SJCRH30 (cell line): ENCODE data around the gene PXK. TPM values are rescaled to one million over a fixed set of nuclear protein-coding genes. Genes with fewer than 3 reads are reported as not detected.
"Not testable (repeated sequence)": the region's sequence is repeated elsewhere in the genome, so short reads cannot be mapped to it uniquely, and the experiment has no call there.

Source experiments
- DNase-seq, 2 experiments: peaks; one replicate each; pipeline ENCODE4 v3.0.0-alpha.2; 2015 to 2020
- H3K27ac ChIP-seq: fragments of 250-450 bp; sonication (Bioruptor Pico); 2 replicates; pipeline ENCODE4 v1.5.1; 2020; ENCODE audit warnings: mild to moderate bottlenecking, moderate library complexity
- H3K27me3 ChIP-seq: fragments of 250-450 bp; sonication (Bioruptor Pico); 2 replicates; pipeline ENCODE4 v1.5.1; 2020; ENCODE audit warnings: mild to moderate bottlenecking, moderate library complexity
- H3K36me3 ChIP-seq: fragments of 250-450 bp; sonication (Bioruptor Pico); 2 replicates; pipeline ENCODE4 v1.5.1; 2020; ENCODE audit warnings: mild to moderate bottlenecking, moderate library complexity
- H3K4me1 ChIP-seq: fragments of 250-450 bp; sonication (Bioruptor Pico); 2 replicates; pipeline ENCODE4 v1.5.1; 2020; ENCODE audit warnings: mild to moderate bottlenecking, moderate library complexity
- H3K4me3 ChIP-seq: fragments of 250-450 bp; sonication (Bioruptor Pico); 2 replicates; pipeline ENCODE4 v1.5.1; 2020; ENCODE audit warnings: mild to moderate bottlenecking, moderate library complexity
- H3K9me3 ChIP-seq: fragments of 250-450 bp; sonication (Bioruptor Pico); replicated peaks from 2 replicates; pipeline ENCODE4 v1.5.1; 2020; ENCODE audit warnings: mild to moderate bottlenecking, moderate library complexity
- total RNA-seq: library from RNA; depleted of rRNA; stranded (reverse); fragments of >200 nt; shearing (Covaris generic); gene quantifications from 2 replicates; pipeline ENCODE4 v1.2.3, GENCODE V29; 2014

Gene PXK
- total RNA-seq, 1 experiment from 2014 or later = 12.9 TPM

DNA sequence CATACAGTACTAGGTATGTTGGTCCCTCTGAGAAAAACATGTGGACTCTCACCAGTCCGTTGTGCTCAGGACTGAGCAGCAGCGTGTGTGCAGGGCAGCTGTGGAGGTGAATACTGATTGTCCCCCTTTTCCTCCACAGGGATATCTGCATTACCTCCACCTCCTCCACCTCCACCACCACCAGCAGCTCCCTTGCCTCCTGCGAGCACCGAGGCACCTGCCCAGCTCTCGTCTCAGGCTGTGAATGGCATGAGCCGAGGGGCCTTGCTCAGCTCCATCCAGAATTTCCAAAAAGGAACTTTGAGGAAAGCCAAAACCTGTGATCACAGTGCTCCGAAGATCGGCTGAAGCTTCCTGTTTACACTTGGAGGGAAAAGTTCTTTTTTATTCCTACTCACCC is 91.9 kb downstream of the PXK start:
- DNase-seq = no peak
- Histone ChIP-seq H3K9me3 (no peaks in the 10 kb centered on the region), H3K36me3 (peaks cover 8% of the 10 kb centered on the region), H3K4me3 (no peak overlapping the region), H3K27ac (no peak overlapping the region), H3K4me1 (no peaks in the 10 kb centered on the region), H3K27me3 (no peaks in the 10 kb centered on the region)

DNA sequence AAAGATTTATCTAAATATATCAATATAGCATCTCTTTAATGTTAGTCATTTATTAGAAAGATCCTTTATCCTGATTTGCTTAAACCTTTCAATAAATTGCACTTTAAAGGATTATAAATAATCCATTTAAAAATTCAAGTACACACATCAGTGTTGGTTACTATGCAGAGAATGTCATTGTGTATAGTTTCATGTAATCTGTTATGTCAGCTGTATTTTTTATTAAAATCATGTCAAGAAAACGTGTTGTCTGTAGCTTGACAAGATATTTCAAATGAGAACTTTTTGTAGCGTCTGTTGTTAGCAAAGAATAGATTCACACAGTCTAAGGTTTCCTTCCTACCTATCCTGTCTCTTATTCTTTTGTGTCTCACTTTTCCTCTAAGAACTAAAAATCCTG is 93.1 kb downstream of the PXK start:
- Histone ChIP-seq H3K27ac (no peak overlapping the region), H3K27me3 (no peaks in the 10 kb centered on the region), H3K4me3 (no peak overlapping the region), H3K9me3 (no peaks in the 10 kb centered on the region), H3K36me3 (peaks cover 13% of the 10 kb centered on the region), H3K4me1 (no peaks in the 10 kb centered on the region)
- no peak for DNase-seq

DNA sequence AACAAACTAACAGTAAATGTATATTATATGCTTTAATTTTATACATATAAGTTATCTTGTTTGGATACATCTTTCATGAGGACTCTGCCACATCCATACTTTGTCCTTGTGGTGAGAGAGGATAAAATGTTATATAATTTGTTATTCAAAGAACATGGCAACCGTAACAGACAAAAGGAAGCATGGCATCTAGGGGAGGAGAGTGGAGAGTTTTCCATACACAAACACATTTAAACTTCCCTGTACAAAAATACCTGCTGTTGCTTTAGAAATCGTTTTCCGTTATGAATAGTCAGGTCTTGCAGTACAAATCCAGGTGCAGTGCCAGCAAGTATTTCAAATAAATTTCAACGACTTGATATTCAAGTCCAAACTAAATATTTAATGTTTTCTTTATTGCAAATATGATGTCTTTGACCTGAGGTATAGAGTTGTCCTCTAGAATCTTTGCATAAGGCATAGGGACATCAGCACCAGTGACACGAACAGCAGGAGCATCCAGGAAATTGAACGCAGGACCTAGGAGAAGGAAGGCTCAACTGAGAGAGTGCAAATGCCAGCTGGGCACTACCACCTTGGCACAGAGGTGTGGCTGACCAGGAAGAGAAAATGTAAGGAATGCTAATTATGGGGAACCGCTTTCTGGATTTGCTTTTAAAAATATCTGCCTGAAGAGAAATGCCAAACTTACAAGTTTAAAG is 95.1 kb downstream of the PXK start:
- H3K27me3 ChIP-seq = no peaks in the 10 kb centered on the region

DNA sequence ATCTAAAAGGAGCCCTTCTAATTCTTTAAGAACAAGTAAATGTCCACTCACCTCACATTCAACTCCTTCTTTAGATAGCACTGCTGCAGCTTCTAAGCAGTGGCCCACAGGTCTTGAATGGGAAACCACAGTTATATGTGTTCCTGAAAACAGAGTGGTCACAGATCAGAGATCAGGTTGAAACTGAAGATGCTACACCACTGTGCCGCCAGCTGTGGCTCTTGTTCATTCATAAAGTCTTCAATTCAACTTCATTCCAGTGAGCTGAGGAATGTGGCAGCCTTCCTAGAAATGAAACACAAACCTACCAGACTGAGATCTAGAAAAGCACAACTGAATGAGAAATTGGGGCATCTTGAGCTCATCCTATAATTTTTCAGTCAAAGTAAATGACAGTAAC is 97.0 kb downstream of the PXK start:
- Histone ChIP-seq H3K4me1 (peaks cover 6% of the 10 kb centered on the region), H3K27me3 (no peaks in the 10 kb centered on the region), H3K36me3 (peaks cover 13% of the 10 kb centered on the region), H3K9me3 (no peaks in the 10 kb centered on the region), H3K27ac (no peak overlapping the region), H3K4me3 (no peak overlapping the region)
- no peak for DNase-seq

More for the DNA sequence above, 95.1 kb downstream of the PXK start:
- no peak for DNase-seq
- Histone ChIP-seq H3K36me3 (peaks cover 13% of the 10 kb centered on the region), H3K4me3 (no peak overlapping the region), H3K4me1 (no peaks in the 10 kb centered on the region), H3K27ac (no peak overlapping the region), H3K9me3 (no peaks in the 10 kb centered on the region)

DNA sequence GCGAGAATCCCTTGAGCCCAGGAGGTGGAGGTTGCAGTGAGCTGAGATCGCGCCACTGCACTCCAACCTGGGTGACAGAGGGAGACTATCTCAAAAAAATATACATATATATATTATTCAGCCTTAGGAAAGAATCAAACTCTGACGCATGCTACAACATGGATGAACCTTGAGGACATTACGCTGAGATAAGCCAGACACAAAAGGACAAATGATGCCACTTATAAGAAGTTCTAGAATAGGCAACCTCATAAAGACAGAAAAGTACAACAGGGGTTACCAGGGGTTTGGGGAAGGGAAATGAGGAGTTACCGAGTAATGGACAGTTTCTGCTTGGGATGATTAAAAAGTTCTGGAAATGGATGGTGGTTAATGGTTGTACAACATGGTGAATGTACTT is 100.2 kb downstream of the PXK start:
- peak overlapping the region; percentile 96 for H3K27ac ChIP-seq
- H3K9me3 ChIP-seq = no peaks in the 10 kb centered on the region
- H3K27me3 ChIP-seq = no peaks in the 10 kb centered on the region
- H3K36me3 ChIP-seq = peaks cover 11% of the 10 kb centered on the region
- peak overlapping the region; percentile 97 for H3K4me3 ChIP-seq
- no peak for DNase-seq
- peaks cover 16% of the 10 kb centered on the region for H3K4me1 ChIP-seq

DNA sequence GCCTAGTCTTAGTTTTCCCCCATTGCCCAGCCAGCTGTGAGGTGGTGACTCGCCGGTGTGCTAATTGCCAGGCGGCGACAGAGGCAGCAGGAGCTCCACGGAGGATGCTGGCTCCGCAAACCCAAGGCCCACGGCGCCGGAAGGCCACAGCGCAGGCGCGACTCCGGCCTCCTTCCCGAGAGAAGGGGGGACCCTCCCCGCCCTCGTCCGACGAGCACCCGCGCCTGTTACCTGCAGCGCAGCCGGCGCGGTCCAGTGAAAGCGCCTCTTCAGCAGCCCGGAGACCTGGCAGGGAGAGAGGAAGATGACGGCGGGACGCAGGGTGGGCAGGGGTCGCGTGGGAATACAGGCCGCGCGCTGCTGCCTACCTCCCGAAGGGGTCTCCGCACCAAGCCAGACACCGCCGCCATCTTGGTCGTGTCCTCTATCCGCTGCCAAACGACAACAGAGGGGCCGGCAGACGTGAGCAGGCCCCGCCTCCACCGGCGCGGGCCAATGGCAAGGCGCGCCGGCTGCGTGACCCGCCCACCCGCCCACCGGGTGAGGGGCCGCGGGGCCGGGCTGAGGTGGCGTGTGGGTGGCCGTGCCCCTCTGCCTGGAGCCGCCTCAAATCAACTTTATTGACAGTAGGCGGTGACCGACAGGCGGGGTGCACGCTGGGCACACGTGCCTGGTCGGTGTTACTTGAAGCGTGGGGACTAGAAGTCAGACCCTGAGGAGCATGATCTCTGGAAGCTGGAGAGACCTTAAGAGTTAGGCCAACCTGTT is 100.9 kb downstream of the PXK start, which contains the start of gene PDHB:
Gene PDHB, minus strand, starts transcription at position 433 of the 768 bp plus-strand sequence. Its CDS starts 23 bp downstream, at position 410.
- Histone ChIP-seq H3K4me1 (peaks cover 16% of the 10 kb centered on the region), H3K27me3 (no peaks in the 10 kb centered on the region), H3K4me3 (peak within 1 kb of the TSS; percentile 97), H3K27ac (peak within 1 kb of the TSS; percentile 96), H3K36me3 (peaks cover 8% of the 10 kb centered on the region; the same call in 1 of the 2 replicates), H3K9me3 (no peaks in the 10 kb centered on the region)
- DNase-seq = peak; percentile 86

DNA sequence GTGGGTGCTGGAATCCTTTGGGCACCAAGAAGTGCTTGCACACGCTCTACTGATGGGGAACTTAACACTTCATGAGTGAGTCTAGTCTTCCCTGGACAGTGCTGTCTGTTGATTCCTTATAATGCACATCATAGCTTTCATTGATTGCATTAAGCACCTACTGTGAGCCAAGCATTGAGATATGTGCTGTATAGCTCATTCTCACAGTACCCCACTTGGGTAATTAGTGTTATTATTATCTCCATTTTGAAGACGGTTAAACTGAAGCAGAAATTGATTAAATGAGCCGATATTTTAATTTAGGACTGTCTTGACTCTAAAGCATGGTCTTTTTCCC is 101.4 kb downstream of the PXK start:
- Histone ChIP-seq H3K4me3 (peak overlapping the region; percentile 97), H3K27me3 (no peaks in the 10 kb centered on the region), H3K9me3 (no peaks in the 10 kb centered on the region), H3K36me3 (peaks cover 8% of the 10 kb centered on the region; the same call in 1 of the 2 replicates), H3K4me1 (peaks cover 16% of the 10 kb centered on the region), H3K27ac (peak overlapping the region; percentile 39; the same call in 1 of the 2 replicates)
- no peak for DNase-seq

DNA sequence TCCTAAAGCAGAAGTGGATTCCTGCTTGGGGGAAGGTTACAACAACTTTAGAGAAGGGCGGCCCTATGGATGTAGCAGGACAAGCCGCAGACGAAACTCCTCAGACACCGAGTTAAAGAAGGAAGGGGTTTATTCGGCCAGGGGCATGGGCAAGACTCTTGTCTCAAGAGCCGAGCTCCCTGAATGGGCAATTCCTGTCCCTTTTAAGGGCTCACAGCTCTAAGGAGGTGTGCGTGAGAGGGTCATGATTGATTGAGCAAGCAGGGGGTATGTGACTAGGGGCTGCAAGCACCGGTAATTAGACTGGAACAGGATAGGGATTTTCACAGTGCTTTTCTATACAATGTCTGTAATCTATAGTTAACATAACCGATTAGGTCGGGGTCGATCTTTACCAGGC is 101.8 kb downstream of the PXK start:
- Histone ChIP-seq H3K36me3 (peaks cover 6% of the 10 kb centered on the region; the same call in 1 of the 2 replicates), H3K27me3 (no peaks in the 10 kb centered on the region), H3K27ac (peak overlapping the region; percentile 39; the same call in 1 of the 2 replicates), H3K4me1 (peaks cover 16% of the 10 kb centered on the region), H3K4me3 (peak overlapping the region; percentile 97; the same call in 1 of the 2 replicates), H3K9me3 (no peaks in the 10 kb centered on the region)
- no peak for DNase-seq

DNA sequence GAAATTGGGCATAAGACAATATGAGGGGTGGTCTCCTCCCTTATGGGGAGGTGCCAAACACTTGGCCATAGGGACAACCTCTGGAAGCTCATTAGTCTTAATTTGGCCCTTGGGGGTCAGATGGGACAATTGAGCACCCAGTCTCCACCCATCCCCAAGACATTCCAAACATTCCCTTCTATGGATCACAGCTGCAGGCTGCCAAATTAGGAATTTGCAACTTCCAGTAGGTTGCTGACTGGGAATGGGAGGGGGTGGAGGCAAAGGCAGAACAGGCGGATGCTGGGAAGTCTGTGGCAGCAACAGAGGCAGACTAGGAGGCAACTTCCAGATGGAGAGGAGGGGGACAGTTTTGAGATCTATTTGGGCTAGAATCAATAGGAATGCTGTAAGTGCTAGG is 102.3 kb downstream of the PXK start:
- Histone ChIP-seq H3K4me3 (no peak overlapping the region), H3K9me3 (no peaks in the 10 kb centered on the region), H3K4me1 (peaks cover 16% of the 10 kb centered on the region), H3K36me3 (peaks cover 1% of the 10 kb centered on the region; the same call in 1 of the 2 replicates), H3K27ac (peak overlapping the region; percentile 39; the same call in 1 of the 2 replicates), H3K27me3 (no peaks in the 10 kb centered on the region)
- peak; percentile 46 to 59 for DNase-seq

DNA sequence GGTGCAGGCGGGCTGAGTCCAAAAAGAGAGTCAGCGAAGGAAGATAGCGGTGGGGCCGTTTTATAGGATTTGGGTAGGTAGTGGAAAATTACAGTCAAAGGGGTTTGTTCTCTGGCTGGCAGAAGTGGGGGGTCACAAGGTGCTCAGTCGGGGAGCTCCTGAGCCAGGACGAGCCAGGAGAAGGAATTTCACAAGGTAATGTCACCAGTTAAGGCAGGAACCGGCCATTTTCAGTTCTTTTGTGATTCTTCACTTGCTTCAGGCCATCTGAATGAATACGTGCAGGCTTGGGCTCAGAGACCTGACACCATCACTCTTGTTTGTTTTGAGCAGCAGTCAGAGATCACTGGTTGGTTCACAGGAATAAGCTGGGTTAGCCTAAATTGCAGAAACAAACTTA is 104.6 kb downstream of the PXK start:
- not testable (repeated sequence) for H3K36me3 ChIP-seq, H3K27me3 ChIP-seq, H3K9me3 ChIP-seq, H3K4me3 ChIP-seq, DNase-seq, H3K27ac ChIP-seq
- H3K4me1 ChIP-seq = peaks cover 16% of the 10 kb centered on the region

DNA sequence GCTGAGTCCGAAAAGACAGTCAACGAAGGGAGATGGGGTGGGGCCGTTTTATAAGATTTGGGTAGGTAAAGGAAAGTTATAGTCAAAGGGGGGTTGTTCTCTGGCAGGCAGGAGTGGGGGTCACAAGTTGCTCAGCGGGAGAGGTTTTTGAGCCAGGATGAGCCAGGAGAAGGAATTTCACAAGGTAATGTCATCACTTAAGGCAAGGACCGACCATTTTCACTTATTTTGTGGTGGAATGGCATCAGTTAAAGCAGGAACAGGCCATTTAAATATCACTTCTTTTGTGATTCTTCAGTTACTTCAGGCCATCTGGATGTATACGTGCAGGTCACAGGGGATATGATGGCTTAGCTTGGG is 108.3 kb downstream of the PXK start:
- H3K27ac ChIP-seq, H3K27me3 ChIP-seq, H3K36me3 ChIP-seq, H3K4me1 ChIP-seq, DNase-seq, H3K9me3 ChIP-seq, H3K4me3 ChIP-seq: not testable (repeated sequence)

DNA sequence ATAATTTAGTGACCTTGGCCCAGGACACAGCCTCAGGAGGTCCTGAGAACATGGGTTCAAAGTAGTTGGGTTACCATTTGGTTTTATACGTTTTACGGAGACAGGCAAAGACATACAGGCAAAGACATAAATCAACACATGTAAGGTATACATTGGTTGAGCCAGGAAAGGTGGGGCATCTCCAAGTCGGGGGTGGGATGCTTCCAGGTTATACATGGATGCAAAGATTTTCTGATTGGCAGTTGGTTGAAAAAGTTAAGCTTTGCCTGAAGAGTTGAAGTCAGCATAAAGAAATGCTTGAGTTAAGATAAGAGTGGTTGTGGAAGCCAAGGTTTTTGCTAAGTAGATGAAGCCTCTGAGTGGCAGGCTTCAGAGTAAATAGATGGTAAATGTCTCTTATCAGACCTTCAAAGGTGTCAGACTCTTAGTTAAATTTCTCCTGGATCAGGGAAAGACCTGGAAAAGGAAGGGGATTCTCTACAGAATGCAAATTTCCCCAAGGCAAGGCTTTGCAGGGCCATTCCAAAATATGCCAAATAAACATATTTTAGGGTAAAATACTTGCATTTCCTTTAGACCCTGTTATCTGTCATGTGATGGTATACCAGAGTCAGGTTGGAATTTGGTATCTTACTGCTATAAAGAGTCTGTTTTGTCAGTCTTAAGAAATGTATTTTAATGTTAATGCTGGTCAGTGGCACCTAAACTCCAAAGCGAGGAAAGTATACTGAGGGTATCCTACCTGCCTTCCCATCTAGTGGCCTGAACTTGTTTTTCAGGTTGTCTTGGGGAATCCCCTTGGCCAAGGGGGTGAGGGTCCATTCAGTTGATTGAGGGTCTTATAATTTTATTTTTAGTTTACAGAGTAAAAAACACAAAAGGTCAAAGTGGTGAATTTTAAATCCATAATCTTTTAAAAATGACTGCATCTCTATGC is 109.1 kb downstream of the PXK start:
- Histone ChIP-seq H3K4me1 (no peaks in the 10 kb centered on the region), H3K4me3 (no peak overlapping the region), H3K36me3 (no peaks in the 10 kb centered on the region), H3K9me3 (no peaks in the 10 kb centered on the region), H3K27me3 (no peaks in the 10 kb centered on the region), H3K27ac (no peak overlapping the region)
- no peak for DNase-seq

DNA sequence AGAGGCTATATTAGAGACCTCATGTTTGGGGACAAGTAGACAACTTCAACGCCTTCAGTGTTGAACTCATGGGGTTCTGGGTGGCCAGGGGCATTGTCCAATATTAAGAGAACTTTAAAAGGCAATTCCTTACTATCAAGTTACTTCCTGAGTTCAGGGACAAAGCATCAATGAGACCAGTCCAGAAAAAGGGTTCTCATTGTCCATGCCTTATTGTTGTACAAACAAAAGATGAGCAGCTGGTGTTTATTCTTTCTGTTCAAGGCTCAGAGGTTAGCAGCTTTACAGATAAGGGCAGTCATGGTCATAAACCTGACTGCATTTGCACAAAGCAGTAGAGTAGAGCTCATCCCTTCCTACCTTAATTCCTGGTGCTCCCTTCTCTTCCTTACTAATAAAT is 119.5 kb downstream of the PXK start:
- no peak overlapping the region for H3K4me3 ChIP-seq
- no peaks in the 10 kb centered on the region for H3K36me3 ChIP-seq
- no peaks in the 10 kb centered on the region for H3K4me1 ChIP-seq
- no peak for DNase-seq
- no peak overlapping the region for H3K27ac ChIP-seq
- H3K9me3 ChIP-seq = no peaks in the 10 kb centered on the region
- H3K27me3 ChIP-seq = no peaks in the 10 kb centered on the region

DNA sequence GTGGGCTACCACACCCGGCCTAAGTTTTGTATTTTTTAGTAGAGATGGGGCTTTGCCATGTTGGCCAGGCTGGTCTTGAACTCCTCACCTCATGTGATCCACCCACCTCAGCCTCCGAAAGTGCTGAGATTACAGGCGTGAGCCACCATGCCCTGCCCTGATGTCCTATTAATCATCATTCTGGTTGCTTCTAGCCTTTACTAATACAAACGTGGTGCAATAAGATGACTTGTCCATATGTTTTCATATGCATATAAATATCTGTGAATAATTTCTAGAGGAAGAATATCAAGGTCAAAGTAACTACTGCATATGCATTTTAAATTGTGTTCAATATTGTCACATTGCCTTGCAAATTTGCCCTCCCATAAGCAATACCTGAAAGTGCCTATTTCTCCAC is 126.5 kb downstream of the PXK start:
- H3K4me1 ChIP-seq = peaks cover 7% of the 10 kb centered on the region; the same call in 1 of the 2 replicates
- DNase-seq = no peak
- H3K4me3 ChIP-seq = no peak overlapping the region
- no peaks in the 10 kb centered on the region for H3K27me3 ChIP-seq
- H3K36me3 ChIP-seq = no peaks in the 10 kb centered on the region
- no peak overlapping the region for H3K27ac ChIP-seq
- H3K9me3 ChIP-seq = no peaks in the 10 kb centered on the region

DNA sequence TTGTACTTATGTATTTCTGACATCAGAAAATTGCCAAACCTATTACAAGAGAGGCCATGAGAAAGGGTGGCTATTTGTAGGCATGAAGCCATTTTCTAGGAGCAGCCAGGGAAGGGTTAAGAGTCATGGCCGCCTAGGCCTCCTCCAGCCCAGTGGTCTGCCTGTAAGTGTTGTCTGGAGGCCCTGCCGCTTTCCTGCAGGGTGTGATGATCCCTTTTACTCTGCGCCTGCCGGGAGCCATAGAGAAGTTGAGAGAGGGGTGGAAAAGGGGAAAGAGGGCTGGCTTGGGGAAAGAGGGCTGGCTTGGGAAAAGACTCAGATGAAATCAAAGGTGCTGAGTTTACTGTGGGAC is 130.1 kb downstream of the PXK start:
- Histone ChIP-seq H3K4me1 (peaks cover 7% of the 10 kb centered on the region; the same call in 1 of the 2 replicates), H3K27me3 (no peaks in the 10 kb centered on the region), H3K9me3 (no peaks in the 10 kb centered on the region), H3K36me3 (no peaks in the 10 kb centered on the region), H3K4me3 (peak overlapping the region; percentile 24), H3K27ac (no peak overlapping the region)
- peak; percentile 34 to 57 for DNase-seq
